Measurements from ENCODE around the gene SCGB2A2.

Gene SCGB2A2

GRCh38 chr11:62264004-62264403 is 6.0 kb upstream of the SCGB2A2 start:
- no peak for DNase-seq (ENCODE audit: low spot score in 2 of 2)
- no peaks in the 10 kb centered on the region for H3K4me1 Mint-ChIP-seq
- no peak overlapping the region for H3K27ac Mint-ChIP-seq
- no peak for ATAC-seq (ENCODE audit: low read depth)
- H3K36me3 Mint-ChIP-seq: no peaks in the 10 kb centered on the region
- H3K27me3 Mint-ChIP-seq: peaks cover 9% of the 10 kb centered on the region
- H3K9me3 Mint-ChIP-seq: no peaks in the 10 kb centered on the region
- no peak overlapping the region for H3K4me3 Mint-ChIP-seq

- ATAC-seq (ENCODE audit: low read depth): no peak
- no peak overlapping the region for H3K27ac Mint-ChIP-seq
- H3K4me3 Mint-ChIP-seq: no peak overlapping the region
- H3K4me1 Mint-ChIP-seq: no peaks in the 10 kb centered on the region
- no peaks in the 10 kb centered on the region for H3K36me3 Mint-ChIP-seq
- no peaks in the 10 kb centered on the region for H3K9me3 Mint-ChIP-seq
- DNase-seq (ENCODE audit: low spot score in 2 of 2): no peak
- peaks cover 11% of the 10 kb centered on the region for H3K27me3 Mint-ChIP-seq
Observed at GRCh38 chr11:62266558-62266957, 3.4 kb upstream of the SCGB2A2 start.

- H3K9me3 Mint-ChIP-seq: no peaks in the 10 kb centered on the region
- H3K4me3 Mint-ChIP-seq: no peak overlapping the region
- H3K27ac Mint-ChIP-seq: no peak overlapping the region
- H3K27me3 Mint-ChIP-seq: peaks cover 13% of the 10 kb centered on the region
- no peaks in the 10 kb centered on the region for H3K4me1 Mint-ChIP-seq
- DNase-seq (ENCODE audit: low spot score in 2 of 2): no peak
- H3K36me3 Mint-ChIP-seq: no peaks in the 10 kb centered on the region
- ATAC-seq (ENCODE audit: low read depth): no peak
Observed at GRCh38 chr11:62267050-62267449, 2.9 kb upstream of the SCGB2A2 start.

GRCh38 chr11:62267576-62267975 is 2.4 kb upstream of the SCGB2A2 start:
- DNase-seq (ENCODE audit: low spot score in 2 of 2) (no peak), ATAC-seq (ENCODE audit: low read depth) (no peak)
- Mint-ChIP-seq H3K4me3 (no peak overlapping the region), H3K36me3 (no peaks in the 10 kb centered on the region), H3K4me1 (no peaks in the 10 kb centered on the region), H3K9me3 (no peaks in the 10 kb centered on the region), H3K27me3 (peaks cover 13% of the 10 kb centered on the region), H3K27ac (no peak overlapping the region)

GRCh38 chr11:62273284-62273683 is 3.3 kb downstream of the SCGB2A2 start:
- no peaks in the 10 kb centered on the region for H3K9me3 Mint-ChIP-seq

GRCh38 chr11:62273789-62274275 is 3.9 kb downstream of the SCGB2A2 start:
- Mint-ChIP-seq H3K4me1 (no peaks in the 10 kb centered on the region), H3K9me3 (no peaks in the 10 kb centered on the region), H3K27me3 (peaks cover 5% of the 10 kb centered on the region), H3K4me3 (no peak overlapping the region), H3K36me3 (no peaks in the 10 kb centered on the region), H3K27ac (no peak overlapping the region)
- DNase-seq (ENCODE audit: low spot score in 2 of 2) (no peak), ATAC-seq (ENCODE audit: low read depth) (no peak)

More at GRCh38 chr11:62273284-62273683, 3.3 kb downstream of the SCGB2A2 start:
- ATAC-seq (ENCODE audit: low read depth) (no peak), DNase-seq (ENCODE audit: low spot score in 2 of 2) (no peak)
- Mint-ChIP-seq H3K4me3 (no peak overlapping the region), H3K27me3 (peaks cover 9% of the 10 kb centered on the region), H3K4me1 (no peaks in the 10 kb centered on the region), H3K36me3 (no peaks in the 10 kb centered on the region), H3K27ac (no peak overlapping the region)

- ATAC-seq (ENCODE audit: low read depth) (no peak), DNase-seq (ENCODE audit: low spot score in 2 of 2) (no peak)
- no peak overlapping the region for H3K27ac Mint-ChIP-seq
- H3K4me1 Mint-ChIP-seq: no peaks in the 10 kb centered on the region
- H3K9me3 Mint-ChIP-seq: no peaks in the 10 kb centered on the region
- peaks cover 2% of the 10 kb centered on the region for H3K27me3 Mint-ChIP-seq
- H3K36me3 Mint-ChIP-seq: no peaks in the 10 kb centered on the region
- no peak overlapping the region for H3K4me3 Mint-ChIP-seq
Observed at GRCh38 chr11:62280452-62280851, 10.5 kb downstream of the SCGB2A2 start.

GRCh38 chr11:62295504-62295903 is 25.5 kb downstream of the SCGB2A2 start:
- Mint-ChIP-seq H3K36me3 (no peaks in the 10 kb centered on the region), H3K4me3 (no peak overlapping the region), H3K27me3 (peaks cover 13% of the 10 kb centered on the region), H3K27ac (no peak overlapping the region), H3K4me1 (no peaks in the 10 kb centered on the region), H3K9me3 (no peaks in the 10 kb centered on the region)
- no peak for DNase-seq (ENCODE audit: low spot score in 2 of 2)
- ATAC-seq (ENCODE audit: low read depth): no peak

- Mint-ChIP-seq H3K36me3 (no peaks in the 10 kb centered on the region), H3K27ac (no peak within 1 kb of the TSS), H3K27me3 (peaks cover 11% of the 10 kb centered on the region), H3K4me1 (no peaks in the 10 kb centered on the region), H3K4me3 (no peak within 1 kb of the TSS), H3K9me3 (no peaks in the 10 kb centered on the region)
- ATAC-seq (ENCODE audit: low read depth) (no peak), DNase-seq (ENCODE audit: low spot score in 2 of 2) (no peak)
Observed at GRCh38 chr11:62298975-62299374, 29.0 kb downstream of the SCGB2A2 start, which contains the start of gene SCGB1D4. TSS of gene SCGB1D4 (minus strand) at chr11:62299075. CDS start at chr11:62299010, 65 bp downstream.

- Mint-ChIP-seq H3K4me3 (no peak overlapping the region), H3K27ac (no peak overlapping the region), H3K4me1 (peaks cover 2% of the 10 kb centered on the region), H3K9me3 (peaks cover 7% of the 10 kb centered on the region), H3K27me3 (peaks cover 10% of the 10 kb centered on the region), H3K36me3 (peaks cover 4% of the 10 kb centered on the region)
- ATAC-seq (ENCODE audit: low read depth) (peak; percentile 37), DNase-seq (ENCODE audit: low spot score in 2 of 2) (no peak)
Observed at GRCh38 chr11:62306227-62306626, 36.3 kb downstream of the SCGB2A2 start.

GRCh38 chr11:62307950-62308349 is 38.0 kb downstream of the SCGB2A2 start:
- Mint-ChIP-seq H3K4me1 (peaks cover 9% of the 10 kb centered on the region), H3K4me3 (no peak overlapping the region), H3K27me3 (peaks cover 12% of the 10 kb centered on the region), H3K36me3 (peaks cover 4% of the 10 kb centered on the region), H3K27ac (no peak overlapping the region), H3K9me3 (peaks cover 7% of the 10 kb centered on the region)
- no peak for ATAC-seq (ENCODE audit: low read depth)
- DNase-seq (ENCODE audit: low spot score in 2 of 2): no peak

- peaks cover 4% of the 10 kb centered on the region for H3K36me3 Mint-ChIP-seq
- ATAC-seq (ENCODE audit: low read depth) (no peak), DNase-seq (ENCODE audit: low spot score in 2 of 2) (no peak)
- no peak overlapping the region for H3K4me3 Mint-ChIP-seq
- H3K9me3 Mint-ChIP-seq: peaks cover 7% of the 10 kb centered on the region
- H3K4me1 Mint-ChIP-seq: peaks cover 9% of the 10 kb centered on the region
- H3K27ac Mint-ChIP-seq: no peak overlapping the region
- peaks cover 15% of the 10 kb centered on the region for H3K27me3 Mint-ChIP-seq
Observed at GRCh38 chr11:62309991-62310390, 40.0 kb downstream of the SCGB2A2 start.

GRCh38 chr11:62315431-62315830 is 45.5 kb downstream of the SCGB2A2 start:
- H3K4me3 Mint-ChIP-seq: no peak overlapping the region
- H3K27me3 Mint-ChIP-seq: peaks cover 22% of the 10 kb centered on the region
- peaks cover 9% of the 10 kb centered on the region for H3K4me1 Mint-ChIP-seq
- DNase-seq (ENCODE audit: low spot score in 2 of 2) (no peak), ATAC-seq (ENCODE audit: low read depth) (no peak)
- H3K9me3 Mint-ChIP-seq: no peaks in the 10 kb centered on the region
- no peak overlapping the region for H3K27ac Mint-ChIP-seq
- H3K36me3 Mint-ChIP-seq: no peaks in the 10 kb centered on the region

- peaks cover 2% of the 10 kb centered on the region for H3K4me1 Mint-ChIP-seq
- H3K27ac Mint-ChIP-seq: no peak overlapping the region
- no peak for DNase-seq (ENCODE audit: low spot score in 2 of 2)
- H3K27me3 Mint-ChIP-seq: peaks cover 14% of the 10 kb centered on the region
- H3K36me3 Mint-ChIP-seq: no peaks in the 10 kb centered on the region
- no peak for ATAC-seq (ENCODE audit: low read depth)
- H3K9me3 Mint-ChIP-seq: no peaks in the 10 kb centered on the region
- H3K4me3 Mint-ChIP-seq: no peak overlapping the region
Observed at GRCh38 chr11:62322524-62322923, 52.6 kb downstream of the SCGB2A2 start.

Data from memory B cell (primary cell).